Neural progenitor cell (in vitro differentiated cells): Measurements from ENCODE around the gene TADA3.

Experiments used
- CTCF ChIP-seq: fragments of 200-600 bp; sonication (generic); IDR thresholded peaks from 2 replicates; pipeline ENCODE4 v1.5.1; 2017; ENCODE audit warnings: antibody characterized with exemption, mild to moderate bottlenecking
- EZH2phosphoT487 ChIP-seq: fragments of 200-600 bp; sonication (generic); IDR thresholded peaks from 2 replicates; pipeline ENCODE4 v1.6.1; 2017; ENCODE audit warnings: antibody characterized with exemption

- TF ChIP-seq CTCF = no peak
- no peak for TF ChIP-seq EZH2phosphoT487
Observed at GRCh38 chr3:9732080-9732739, 60.1 kb downstream of the TADA3 start.
